NCI-H1105 (cell line): ENCODE results near the gene XRCC6.
A peak's percentile ranks its signal among the peaks of the same experiment; 100 is the strongest.
"Not testable (repeated sequence)": the region's sequence is repeated elsewhere in the genome, so short reads cannot be mapped to it uniquely, and the experiment has no call there.

Source experiments
- DNase-seq: peaks from one replicate; lab custom pipeline; 2025; lab: John Stamatoyannopoulos, UW

XRCC6 gene

GRCh38 chr22:41686890-41687289, 65.8 kb downstream of the XRCC6 start:
- not testable (repeated sequence) for DNase-seq

GRCh38 chr22:41687901-41688364, 66.8 kb downstream of the XRCC6 start:
- DNase-seq: peak; percentile 15

- peak; percentile 94 for DNase-seq
Measured at GRCh38 chr22:41688365-41689211, 67.5 kb downstream of the XRCC6 start, which contains the start of gene SNU13. TSS of gene SNU13 (minus strand) at chr22:41688867. CDS start at chr22:41688796, 71 bp downstream.

- no peak for DNase-seq
Measured at GRCh38 chr22:41690476-41690875, 69.4 kb downstream of the XRCC6 start.

- no peak for DNase-seq
Measured at GRCh38 chr22:41695211-41695610, 74.1 kb downstream of the XRCC6 start.

- no peak for DNase-seq
Measured at GRCh38 chr22:41696703-41697102, 75.6 kb downstream of the XRCC6 start.

GRCh38 chr22:41697126-41697775, 76.2 kb downstream of the XRCC6 start:
- DNase-seq: peak; percentile 95

- DNase-seq: no peak
Measured at GRCh38 chr22:41699264-41700107, 78.4 kb downstream of the XRCC6 start, which contains the start of gene MEI1. TSS of gene MEI1 (plus strand) at chr22:41699503. CDS start at chr22:41699539, 36 bp downstream.

- DNase-seq: no peak
Measured at GRCh38 chr22:41700108-41700364, 78.9 kb downstream of the XRCC6 start.

- DNase-seq: no peak
Measured at GRCh38 chr22:41702763-41703162, 81.7 kb downstream of the XRCC6 start.

- no peak for DNase-seq
Measured at GRCh38 chr22:41709341-41709740, 88.2 kb downstream of the XRCC6 start.

GRCh38 chr22:41713004-41713403, 91.9 kb downstream of the XRCC6 start:
- no peak for DNase-seq
